22Rv1 (cell line): Measurements from ENCODE around the gene SLC12A5.

Source experiments
- CTCF ChIP-seq: fragments of 450-650 bp; IDR thresholded peaks from 2 replicates; pipeline ENCODE4 v1.5.1; 2017; ENCODE audit warnings: mild to moderate bottlenecking
- ZFX ChIP-seq: fragments of 450-650 bp; IDR thresholded peaks from 2 replicates; pipeline ENCODE4 v1.6.1; 2017; ENCODE audit warnings: antibody characterized with exemption, borderline replicate concordance

- TF ChIP-seq CTCF (no peak), ZFX (no peak)
Observed at GRCh38 chr20:45983279-45983743, 45.7 kb upstream of the SLC12A5 start.
